Tongue (tissue), 2 donors: Measurements from ENCODE around the gene GNG13. TPM values are rescaled to one million over a fixed set of nuclear protein-coding genes. Genes with fewer than 3 reads are reported as not detected.
A peak's percentile ranks its signal among the peaks of the same experiment; 100 is the strongest.
"Not testable (repeated sequence)": the region's sequence is repeated elsewhere in the genome, so short reads cannot be mapped to it uniquely, and the experiment has no call there.

Experiments
- DNase-seq: peaks from one replicate; pipeline ENCODE4 v3.0.0-alpha.2; 2015
- total RNA-seq: library from RNA; depleted of rRNA; stranded (reverse); fragments of >200 nt; gene quantifications from one replicate; pipeline ENCODE4 v1.2.3, GENCODE V29; 2014

GNG13 gene, protein sequence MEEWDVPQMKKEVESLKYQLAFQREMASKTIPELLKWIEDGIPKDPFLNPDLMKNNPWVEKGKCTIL
- total RNA-seq, result not detected

DNA sequence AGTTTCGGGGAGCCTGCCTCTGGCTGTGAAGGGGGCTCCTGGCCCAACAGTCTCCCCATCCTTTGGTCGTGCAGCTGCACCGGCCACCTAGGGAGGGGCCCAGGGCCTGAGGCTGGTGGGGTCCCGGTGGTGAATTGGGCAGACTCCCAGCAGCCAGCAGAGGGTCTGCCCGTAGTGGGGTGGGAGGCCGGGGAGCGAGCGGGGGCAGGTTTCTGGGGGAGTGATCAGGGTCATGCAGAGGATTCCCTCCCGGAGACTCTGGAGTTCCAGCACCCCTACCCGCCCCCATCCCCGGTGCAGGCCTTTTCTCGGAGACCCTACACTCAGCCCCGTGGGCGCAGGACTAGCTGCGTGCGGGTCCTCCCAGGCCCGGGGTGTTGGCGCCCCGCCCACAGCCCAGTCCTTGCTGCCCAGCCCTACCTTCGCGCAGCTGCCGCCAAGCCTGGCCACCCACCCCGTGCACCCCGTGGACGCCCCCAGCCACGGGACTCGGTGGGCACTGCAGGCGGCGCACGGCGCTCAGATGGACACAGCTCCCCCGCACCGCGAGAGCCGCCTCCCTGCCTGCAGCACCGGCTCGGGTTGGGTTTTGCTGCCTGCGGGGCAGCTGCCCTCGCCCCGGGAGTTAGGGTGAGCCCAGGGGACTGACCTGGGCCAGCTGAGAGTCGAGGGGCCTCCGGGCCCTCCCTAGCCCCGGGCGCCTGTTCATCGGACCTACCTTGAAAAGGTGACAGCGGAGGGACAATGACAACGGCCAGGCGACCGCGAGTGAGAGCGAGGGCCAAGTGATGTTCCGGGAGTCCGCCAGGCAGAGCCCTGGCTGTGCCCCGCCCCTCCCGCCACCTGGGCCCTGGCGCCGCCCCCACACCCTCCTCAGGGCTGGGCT, at the start of gene GNG13:
Gene GNG13, minus strand, starts transcription at position 787 of the 886 bp plus-strand sequence. CDS start 1,657 bp downstream, outside the sequence.
- DNase-seq, result no peak

DNA sequence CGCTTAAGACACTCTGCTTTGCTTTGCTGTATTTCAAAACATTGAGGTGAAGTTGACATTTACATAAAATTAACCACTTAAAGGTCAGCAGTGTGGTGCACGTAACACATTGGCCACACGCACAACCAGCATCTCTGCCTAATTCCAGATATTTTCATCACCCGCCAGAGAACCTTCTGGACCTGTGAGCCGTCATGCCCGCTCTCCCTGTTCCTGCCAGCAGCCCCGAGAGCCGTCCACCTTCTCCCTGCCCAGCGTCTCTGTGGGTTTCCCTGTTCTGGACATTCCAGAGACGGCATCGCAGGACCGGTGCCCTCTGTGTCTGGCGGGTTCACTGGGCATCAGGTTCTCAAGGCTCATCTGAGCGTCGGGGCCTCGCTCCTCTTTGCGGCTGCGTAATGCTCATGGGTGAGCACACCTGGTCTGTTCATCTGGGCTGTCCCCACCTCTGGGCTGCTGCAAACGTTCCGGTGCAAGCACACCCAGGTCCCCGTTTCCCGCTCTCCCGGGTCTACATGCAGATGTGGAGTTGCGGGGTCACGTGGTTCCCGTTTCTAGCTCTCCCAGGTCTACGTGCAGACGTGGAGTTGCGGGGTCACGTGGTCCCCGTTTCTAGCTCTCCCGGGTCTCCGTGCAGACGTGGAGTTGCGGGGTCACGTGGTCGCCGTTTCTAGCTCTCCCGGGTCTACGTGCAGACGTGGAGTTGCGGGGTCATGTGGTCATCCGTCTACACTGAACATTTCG, 48.1 kb upstream of the GNG13 start:
- DNase-seq, result no peak

DNA sequence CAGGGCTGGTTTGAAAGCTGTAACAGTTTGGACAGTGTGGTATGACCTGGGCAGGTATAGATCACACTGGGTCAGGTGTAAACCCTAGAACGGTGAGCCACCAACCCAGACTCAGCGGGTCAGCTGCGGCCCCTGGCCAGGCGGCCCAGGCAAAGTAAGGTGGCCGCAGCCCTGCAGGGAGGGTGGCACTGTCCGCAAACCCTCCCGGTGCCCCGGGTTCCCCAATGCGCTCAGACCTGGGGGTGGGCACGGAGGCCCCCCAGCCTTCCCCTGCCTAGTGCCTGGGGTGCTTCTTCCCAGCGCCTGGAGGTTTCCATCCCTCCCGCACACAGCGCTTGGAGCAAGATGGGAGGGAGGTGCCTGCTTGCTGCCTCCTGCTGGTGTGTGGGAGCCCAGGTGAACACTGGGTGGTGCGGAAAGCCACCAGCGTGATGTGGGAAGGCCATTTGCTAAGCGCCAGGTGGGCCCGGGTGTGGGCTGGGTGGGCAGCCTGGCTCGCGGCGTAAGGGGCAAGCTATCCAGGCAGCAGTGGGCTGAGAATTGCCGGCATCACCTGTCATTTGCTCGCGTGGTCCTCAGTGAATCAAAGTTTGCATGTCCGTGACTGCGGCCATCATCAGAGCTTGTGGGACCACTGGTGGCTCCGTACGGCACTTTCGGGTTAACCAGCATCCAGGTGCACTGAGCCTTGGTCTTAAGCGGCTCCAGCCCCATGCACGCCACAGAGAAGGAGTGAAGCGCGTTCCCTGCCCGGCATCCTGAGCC, 47.3 kb upstream of the GNG13 start:
- DNase-seq, result no peak

DNA sequence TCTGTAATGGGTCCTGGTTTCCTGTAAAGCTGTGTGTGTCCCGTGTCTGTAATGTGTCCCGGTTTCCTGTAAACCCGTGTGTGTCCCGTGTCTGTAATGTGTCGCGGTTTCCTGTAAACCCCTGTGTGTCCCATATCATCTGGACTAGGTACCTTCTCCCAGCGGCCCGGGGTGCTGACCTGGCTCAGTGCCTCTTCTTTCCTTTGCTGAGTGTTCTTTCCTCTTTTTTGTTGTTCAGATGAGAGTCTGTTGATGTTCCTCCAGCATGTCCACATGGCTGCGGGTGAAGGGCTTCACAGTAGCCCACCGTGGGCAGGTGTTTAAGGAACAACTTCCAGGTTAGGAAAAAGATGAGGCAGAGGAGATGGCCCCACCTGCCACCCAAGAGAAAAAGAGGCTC, 46.6 kb upstream of the GNG13 start:
- no peak for DNase-seq

DNA sequence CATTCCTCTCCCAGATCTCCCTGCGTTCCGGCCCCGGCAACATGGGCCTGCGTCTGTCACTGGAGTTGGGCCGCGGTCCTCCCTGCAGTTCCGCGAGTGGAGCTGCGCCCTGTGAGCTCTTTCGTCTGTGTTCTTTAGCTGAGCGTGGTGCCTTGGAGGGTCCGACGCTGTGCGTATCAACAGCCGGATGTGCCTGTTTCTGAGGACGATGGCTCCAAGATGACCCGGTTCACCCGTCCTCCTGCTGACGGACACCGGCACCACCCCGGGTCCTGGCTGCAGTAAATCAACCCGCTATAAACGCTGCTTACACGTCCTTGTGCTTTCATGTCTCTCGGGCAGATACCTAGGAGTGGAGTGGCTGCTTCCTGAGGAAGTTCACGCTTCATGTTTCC, 44.8 kb upstream of the GNG13 start:
- no peak for DNase-seq

DNA sequence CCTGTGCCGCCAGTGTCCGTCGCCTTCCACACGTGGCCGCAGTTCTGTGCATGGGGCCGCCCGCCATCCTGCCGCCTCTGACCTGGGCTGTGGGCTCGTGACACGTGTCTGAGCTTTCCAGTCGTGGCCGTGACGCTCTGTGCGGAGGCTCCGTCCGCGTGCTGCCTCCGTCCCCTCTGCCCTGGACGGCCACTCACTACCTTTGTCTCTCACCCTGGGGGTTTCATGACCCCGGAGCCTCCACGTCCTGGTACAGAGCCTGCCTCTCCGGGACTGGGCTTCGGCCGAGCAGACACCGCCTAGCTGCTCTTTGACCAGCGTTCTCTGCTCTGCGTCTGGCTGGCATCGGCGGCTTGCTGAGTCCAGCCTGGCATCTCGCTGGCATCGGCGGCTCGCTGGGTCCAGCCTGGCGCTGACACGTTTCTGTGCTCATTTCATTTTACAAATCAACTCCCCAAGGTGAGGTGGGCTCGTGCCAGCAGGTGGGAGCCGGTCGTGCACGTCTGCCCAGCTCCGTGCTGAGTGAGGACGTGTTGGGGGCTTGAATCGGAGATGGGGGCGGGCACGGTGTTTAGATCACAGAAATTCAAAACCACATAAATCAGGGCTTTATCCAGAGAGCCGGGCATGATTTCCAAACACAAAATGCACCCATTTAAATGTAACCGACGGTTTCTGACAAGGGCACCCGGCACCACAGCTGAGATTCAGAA, 44.3 kb upstream of the GNG13 start:
- no peak for DNase-seq

DNA sequence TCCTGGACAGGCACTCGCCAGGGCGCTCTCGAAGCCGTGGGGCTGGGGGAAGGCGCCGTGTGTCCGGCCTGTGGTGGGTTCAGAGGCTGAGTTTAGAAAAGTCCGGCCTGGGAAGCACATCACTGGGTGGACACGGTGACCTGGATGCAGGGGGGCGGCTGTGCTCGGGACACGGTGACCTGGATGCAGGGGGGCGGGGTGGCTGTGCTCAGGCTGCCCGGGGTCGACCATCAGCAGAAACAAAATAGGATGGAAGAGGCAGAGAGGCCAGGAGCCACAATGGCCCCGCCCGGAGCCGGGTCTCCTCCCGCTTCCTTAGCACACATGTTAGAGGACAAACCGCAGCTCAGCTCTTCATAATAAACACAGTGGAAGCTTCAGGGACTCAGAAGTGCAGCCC, 43.2 kb upstream of the GNG13 start:
- DNase-seq, result no peak

DNA sequence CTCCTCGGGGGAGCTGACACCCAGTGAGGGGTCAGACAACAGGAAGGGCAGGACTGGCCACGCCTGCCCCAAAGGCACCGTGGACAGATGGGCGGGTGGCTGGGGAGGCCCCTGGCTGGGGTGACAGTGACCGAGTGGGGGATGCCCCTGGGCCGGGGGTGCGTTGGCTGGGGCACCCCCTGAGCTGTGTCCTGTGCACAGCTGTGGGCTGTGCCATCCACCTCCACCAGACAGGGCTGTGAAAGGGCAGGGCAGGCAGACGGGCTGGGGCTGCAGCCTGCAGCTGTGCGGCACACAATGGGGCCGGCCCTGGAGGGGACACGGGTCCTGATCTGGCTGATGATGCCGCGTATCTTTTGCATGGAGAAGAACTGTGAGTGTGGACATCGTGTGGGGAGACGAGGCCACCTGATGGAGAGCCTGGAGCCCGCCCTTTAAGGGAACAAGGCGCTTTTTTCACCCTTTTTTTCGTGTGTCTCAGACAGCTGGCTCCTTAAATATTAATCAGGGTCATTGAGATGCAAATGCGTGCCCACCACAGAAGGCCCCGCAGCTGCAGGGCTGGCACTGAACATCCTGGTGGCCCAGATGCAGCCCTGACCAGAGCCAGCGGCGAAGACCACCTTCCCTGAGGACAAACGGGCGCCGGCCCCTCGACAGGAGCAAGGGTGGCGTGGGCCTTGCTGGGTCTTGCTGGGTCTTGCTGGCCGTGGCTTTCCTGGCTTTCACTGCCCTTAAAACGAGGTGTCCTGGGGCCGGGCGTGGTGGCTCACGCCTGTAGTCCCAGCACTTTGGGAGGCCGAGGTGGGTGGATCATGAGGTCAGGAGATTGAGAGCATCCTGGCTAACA, 42.4 kb upstream of the GNG13 start:
- DNase-seq, result peak; percentile 26

DNA sequence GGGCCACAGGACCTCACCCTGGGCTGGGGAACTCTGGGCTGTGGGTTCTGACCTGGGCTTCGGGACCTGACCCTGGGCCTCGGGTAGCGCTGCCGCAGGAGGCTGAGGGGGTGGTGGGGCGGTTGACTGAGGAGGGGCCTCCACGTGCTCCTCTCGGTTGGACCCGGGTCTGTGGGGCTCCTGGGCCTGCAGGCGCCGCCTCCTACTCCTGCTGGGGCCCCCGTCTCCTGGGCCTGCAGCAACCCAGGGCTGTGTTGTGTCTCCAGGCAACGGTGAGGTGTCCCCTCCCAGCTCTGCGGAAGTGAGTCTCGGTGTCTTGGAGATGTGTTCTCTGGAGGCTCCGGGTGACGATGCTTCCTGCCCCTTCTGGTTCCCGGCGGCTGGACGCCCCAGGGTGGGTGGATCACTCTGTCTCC, 41.5 kb upstream of the GNG13 start:
- peak; percentile 76 for DNase-seq

DNA sequence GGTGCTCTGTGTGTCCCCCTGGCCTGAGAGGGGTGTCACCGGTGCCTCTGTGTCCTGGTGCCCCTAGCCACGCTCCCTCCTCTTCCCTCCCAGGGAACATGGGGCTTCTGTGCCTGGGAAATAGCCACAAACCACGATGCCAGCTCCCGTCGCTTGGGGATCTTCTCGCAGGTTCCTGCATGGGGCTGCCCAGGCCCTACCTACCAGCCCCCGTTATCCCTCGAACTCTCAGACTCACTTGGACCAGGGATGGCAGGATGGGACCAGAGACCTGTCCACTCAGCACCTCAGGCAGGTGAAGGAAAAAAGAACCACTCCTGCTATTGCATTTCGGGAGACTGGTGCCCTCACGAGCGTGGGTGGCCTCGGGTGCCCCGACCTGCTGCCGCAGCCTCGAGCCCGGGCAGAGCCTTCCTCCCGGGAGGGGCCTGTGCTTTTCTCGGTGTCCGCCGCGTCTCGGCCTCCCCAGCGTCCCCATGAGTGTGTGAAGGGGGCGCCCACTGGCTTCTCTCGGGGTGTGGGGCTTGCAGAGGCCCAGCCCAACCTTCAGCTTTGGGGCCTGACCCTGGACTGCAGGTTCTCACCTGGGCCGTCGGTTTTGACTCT, 41.0 kb upstream of the GNG13 start:
- no peak for DNase-seq

DNA sequence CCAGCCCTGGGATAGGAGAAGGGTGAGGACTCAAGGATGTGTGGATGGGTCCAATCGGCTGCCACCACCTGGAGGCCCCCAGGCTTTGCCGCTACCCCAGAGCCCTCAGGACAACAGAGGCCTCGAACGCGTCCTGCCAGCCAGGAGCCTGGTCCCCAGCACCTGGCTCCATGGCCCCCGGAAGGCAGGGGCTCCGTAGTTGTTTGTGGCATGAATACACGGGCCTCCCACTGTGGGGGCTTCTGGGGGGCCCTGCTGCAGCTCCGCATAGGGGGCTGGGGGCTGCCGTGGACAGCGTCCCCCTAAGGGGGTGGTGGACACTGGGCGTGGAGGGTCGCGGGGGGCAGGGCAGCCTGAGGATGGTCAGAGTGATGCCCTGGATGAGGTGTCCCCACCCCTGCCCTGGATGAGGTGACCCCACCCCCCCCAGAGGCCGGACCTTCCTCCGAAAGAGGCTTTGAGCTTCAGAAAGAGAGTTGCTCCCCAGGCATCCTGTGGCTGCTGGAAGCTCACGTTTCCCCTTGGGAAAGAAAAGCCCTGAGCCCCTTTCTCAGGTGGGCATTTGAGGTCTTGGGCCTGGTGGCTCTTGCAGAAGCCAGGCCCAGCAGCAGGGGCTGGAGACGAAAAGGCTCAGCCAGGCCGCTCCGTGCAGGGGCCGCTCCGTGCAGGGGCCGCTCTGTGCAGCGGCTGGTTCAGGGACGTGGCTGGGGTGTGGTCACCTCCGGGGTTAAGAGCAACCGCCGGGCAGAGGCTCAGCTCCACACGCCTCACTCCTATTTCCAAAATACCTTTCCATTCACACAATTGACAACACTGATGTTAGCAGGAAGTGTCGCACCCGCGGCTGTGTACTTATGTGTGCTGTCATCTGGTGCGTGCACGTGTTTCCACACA, 40.3 kb upstream of the GNG13 start:
- DNase-seq, result peak; percentile 14

DNA sequence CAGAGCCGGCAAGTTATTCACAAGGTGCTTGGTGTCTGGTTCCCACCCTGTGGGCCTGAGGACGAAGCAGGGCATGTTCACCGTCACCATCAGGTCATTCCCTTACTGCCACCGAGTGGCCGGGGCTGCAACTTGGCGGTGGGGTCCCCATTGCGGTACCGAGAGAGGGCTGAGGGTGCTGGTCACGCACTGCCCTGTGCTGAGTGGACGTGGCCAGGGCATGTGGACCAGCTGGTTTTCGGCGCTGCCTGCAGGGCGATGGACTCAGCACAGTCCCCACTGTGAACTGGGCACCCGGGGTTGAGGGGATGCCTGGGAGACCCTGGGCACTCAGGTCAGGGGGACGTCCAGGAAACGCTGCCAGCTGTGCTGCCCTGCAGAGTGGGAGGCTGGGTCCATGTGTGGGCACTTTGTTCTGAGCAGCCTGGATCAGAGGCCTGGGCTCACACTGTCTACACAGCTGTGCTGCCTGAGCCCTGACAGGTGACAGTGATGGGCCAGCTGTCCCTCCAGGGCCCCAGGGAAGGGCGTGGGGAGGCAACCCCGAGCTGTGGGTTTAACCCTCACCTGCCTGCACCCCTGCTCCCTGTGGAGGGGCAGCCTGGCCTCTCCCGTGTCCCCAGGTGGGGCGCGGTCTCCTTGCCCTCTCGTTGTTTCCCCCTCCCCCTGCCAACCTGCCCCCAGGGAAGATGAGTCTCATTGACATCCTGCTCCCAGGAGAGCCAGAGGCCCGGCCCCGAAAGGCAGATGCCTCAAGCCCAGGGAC, 39.3 kb upstream of the GNG13 start:
- peak; percentile 80 for DNase-seq

DNA sequence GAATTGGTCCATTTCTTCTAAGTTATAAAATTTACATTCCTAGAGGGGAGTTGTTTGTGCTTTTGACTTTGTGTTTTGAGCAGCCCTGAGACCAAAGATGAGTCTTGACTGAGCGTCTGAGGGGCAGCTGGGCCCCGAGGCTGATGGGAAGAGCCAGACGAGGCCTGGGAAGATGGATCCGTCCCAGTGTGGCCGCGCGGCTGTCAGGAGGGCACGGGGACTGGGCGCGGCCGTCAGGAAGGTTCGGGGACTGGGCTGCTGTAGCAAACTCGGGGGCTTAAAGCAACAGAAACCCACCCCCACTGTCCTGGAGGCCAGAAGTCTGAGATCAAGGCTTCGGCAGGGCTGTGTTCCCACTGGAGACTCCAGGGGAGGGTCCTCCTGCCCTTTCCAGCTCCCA, 38.2 kb upstream of the GNG13 start:
- no peak for DNase-seq

DNA sequence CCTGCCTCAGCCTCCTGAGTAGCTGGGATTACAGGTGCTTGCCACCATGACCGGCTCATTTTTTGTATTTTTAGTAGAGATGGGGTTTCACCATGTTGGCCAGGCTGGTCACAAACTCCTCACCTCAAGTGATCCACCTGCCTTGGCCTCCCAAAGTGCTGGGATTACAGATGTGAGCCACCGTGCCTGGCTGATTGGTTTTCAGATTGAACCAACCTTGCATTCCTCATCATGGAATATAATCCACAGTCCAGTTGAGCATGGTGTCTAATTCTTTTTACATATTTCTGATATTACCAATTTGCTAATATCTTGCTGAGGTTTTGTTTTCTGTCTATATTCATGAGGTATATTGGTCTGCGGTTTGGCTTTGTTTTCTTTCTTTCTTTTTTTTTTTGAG, 36.3 kb upstream of the GNG13 start:
- not testable (repeated sequence) for DNase-seq

DNA sequence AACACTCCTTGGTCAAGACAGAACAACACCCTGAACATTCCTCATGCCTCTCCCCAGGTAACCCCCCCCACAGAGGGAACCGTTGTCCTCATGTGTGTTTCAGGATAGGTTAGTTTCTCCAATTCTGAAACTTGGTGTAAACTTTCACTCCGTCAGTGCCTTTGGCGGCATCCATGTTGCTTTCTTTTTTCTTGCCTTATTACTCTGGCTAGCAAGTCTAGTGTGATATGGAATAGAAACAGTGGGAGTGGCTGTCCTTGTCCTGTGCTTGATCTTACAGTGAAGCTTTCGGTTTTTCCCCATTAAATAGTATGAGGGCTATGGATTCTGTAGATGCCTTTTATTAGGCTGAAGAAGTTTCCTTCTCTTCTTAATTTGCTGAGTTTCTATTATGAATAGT, 35.7 kb upstream of the GNG13 start:
- no peak for DNase-seq

DNA sequence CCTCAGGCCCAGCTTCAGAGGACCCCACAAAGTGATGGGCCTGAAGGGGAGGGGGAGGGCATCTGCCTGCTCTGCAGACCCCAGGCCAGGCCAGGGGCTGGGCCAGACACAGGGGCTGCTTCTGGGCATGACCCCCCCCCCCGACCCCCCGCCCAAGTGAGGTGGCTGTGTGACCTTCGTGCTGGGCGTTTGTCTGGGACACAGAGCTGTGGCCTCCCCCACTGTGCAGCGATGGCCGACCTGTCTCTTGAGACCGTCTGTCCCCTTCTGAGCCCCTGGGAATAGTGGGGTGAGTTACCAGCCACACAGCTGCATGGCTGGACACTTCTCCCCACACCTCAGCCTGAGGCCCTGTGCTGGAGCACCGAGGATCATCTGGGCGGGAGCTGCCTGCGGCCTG, 34.8 kb upstream of the GNG13 start:
- no peak for DNase-seq

DNA sequence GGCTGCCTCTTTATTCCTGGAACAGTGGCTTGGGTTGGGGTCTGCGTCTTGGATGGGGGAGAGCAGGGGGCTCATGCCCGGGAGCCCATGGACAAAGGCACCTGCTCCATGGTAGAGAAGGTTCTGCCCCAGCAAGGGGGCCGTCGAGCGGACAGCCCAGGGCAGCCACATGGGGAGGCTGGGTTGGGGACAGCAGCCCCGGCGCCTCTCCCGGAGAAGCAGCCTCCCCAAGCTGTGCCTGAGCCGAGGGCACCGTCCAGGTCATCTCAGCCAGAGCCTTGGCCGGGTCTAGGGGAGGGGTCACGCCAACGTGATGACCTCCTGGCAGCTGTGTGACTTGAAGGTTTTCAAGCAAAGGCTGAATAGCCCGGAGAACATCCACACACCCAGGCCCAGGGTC, 32.9 kb upstream of the GNG13 start:
- DNase-seq, result no peak

DNA sequence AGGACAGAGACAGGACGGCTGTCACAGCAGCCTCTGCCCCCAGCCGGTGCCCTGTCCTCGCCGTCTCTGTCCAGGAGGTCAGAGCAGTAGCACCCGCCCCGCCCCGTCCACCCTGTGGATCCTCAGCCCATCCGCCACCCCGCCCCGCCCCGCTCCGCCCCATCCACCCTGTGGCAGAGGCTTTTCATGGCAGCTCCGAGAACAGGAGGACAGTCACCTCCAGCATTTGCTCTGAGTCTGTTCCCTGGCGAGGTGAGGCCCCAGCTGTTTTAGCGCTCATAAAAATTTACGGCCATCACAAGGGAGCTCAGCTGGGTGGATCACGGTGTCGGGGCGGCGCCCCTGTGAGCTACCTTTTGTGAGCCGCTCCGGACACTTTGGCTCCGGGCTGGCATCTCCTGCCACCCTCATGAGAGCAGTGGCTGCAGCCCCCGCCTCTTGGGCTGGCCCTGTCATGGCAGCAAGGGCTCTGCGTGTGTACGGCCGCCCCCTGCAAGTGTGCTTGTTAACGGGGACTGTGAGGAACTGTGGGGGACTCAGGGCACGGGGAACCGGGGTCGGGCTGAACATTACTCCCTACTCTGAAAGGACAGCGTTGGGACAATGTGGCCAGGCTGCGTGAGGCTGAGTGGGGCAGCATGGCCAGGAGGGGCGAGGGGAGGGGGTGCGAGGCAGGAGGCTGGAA, 32.3 kb upstream of the GNG13 start:
- no peak for DNase-seq
